HepG2 (cell line): Measurements from ENCODE around the gene C10orf67. TPM values are rescaled to one million over a fixed set of nuclear protein-coding genes. Genes with fewer than 3 reads are reported as not detected.

Experiments
- FOXA1 ChIP-seq, 2 experiments: fragments of 450-650 bp in 1 of 2; sonication (generic) in 1 of 2; formaldehyde crosslinking in 1 of 2; IDR thresholded peaks; 2 replicates each; pipeline versions ENCODE4 v1.4.0 to v1.6.1; 2016 to 2020; ENCODE audit warnings: missing genetic modification reagents in 1 of 2
- GABPA ChIP-seq, 2 experiments: IDR thresholded peaks; 2 replicates each; pipeline ENCODE4 v1.6.1; 2011 to 2016; ENCODE audit warnings: low read depth in 2 of 2, low read length in 1 of 2, missing biosample characterization in 1 of 2, missing genetic modification characterization in 1 of 2
- JARID2 ChIP-seq: sonication (generic); formaldehyde crosslinking; IDR thresholded peaks from 2 replicates; pipeline ENCODE4 v1.8.1; 2023; ENCODE audit warnings: missing genetic modification reagents, inconsistent platforms; ENCODE audit not compliant: insufficient replicate concordance
- KAT2B ChIP-seq: fragments of 150-350 bp; IDR thresholded peaks from 2 replicates; pipeline ENCODE4 v1.6.1; 2014; ENCODE audit warnings: low read depth, low read length, borderline replicate concordance
- NFIB ChIP-seq: sonication (generic); formaldehyde crosslinking; IDR thresholded peaks from 2 replicates; pipeline ENCODE4 v1.9.0; 2021; ENCODE audit warnings: missing genetic modification reagents, mild to moderate bottlenecking, borderline replicate concordance
- PHF5A ChIP-seq: IDR thresholded peaks from one replicate; pipeline ENCODE4 v1.6.1; 2018; ENCODE audit warnings: low read depth, missing genetic modification reagents; ENCODE audit not compliant: unreplicated experiment
- SNAPC2 ChIP-seq: sonication (generic); formaldehyde crosslinking; IDR thresholded peaks from 2 replicates; pipeline ENCODE4 v1.8.1; 2022; ENCODE audit warnings: mild to moderate bottlenecking, missing genetic modification reagents
- SOX5 ChIP-seq: IDR thresholded peaks from 2 replicates; pipeline ENCODE4 v1.6.1; 2016; ENCODE audit warnings: borderline replicate concordance
- SRSF1 ChIP-seq: fragments of 200-400 bp; formaldehyde crosslinking; optimal IDR thresholded peaks from 2 replicates; pipeline ENCODE3; 2017; ENCODE audit warnings: mild to moderate bottlenecking, low read depth, low read length, moderate library complexity
- U2AF1 ChIP-seq: fragments of 200-400 bp; formaldehyde crosslinking; optimal IDR thresholded peaks from 2 replicates; pipeline ENCODE3; 2017; ENCODE audit warnings: mild to moderate bottlenecking, low read depth, low read length
- ZNF383 ChIP-seq: sonication (generic); formaldehyde crosslinking; IDR thresholded peaks from 2 replicates; pipeline ENCODE4 v1.4.0; 2020; ENCODE audit warnings: missing genetic modification reagents, mild to moderate bottlenecking, borderline replicate concordance
- ZNF607 ChIP-seq: sonication (generic); formaldehyde crosslinking; IDR thresholded peaks from 2 replicates; pipeline ENCODE4 v1.5.1; 2020; ENCODE audit warnings: missing genetic modification reagents, mild to moderate bottlenecking, borderline replicate concordance
- polyA plus RNA-seq, 8 experiments: library from polyadenylated mRNA; depleted of rRNA in 3 of 8; stranded (reverse) in 7 of 8; unstranded in 1 of 8; fragments of >200 nt; fragmentation: Illumina TruSeq in 4 of 8; extraction: Trizol in 4 of 8; gene quantifications; 2 replicates each; pipeline versions ENCODE4 v1.2.1 to v1.2.3, GENCODE V29; 2011 to 2016; ENCODE audit warnings: low read depth in 4 of 8, missing spikeins in 1 of 8, mixed read lengths in 1 of 8; ENCODE audit not compliant: insufficient read depth in 1 of 8
- total RNA-seq, 5 experiments: library from RNA; depleted of rRNA; stranded (reverse); fragments of >200 nt; fragmentation: Illumina TruSeq; extraction: Trizol; gene quantifications; 2 replicates each; pipeline ENCODE4 v1.2.3, GENCODE V29; 2016; ENCODE audit warnings: low read depth in 1 of 5
- TF ChIP-seq, protein P1 (sequence below): sonication (generic); formaldehyde crosslinking; IDR thresholded peaks from 2 replicates; pipeline ENCODE4 v1.5.1; 2020; ENCODE audit warnings: mild to moderate bottlenecking, missing genetic modification reagents, borderline replicate concordance
- TF ChIP-seq, protein P2 (sequence below): sonication (generic); formaldehyde crosslinking; IDR thresholded peaks from 2 replicates; pipeline ENCODE4 v1.8.0; 2022; ENCODE audit warnings: mild to moderate bottlenecking, missing genetic modification reagents, moderate library complexity
- TF ChIP-seq, protein P3 (sequence below): IDR thresholded peaks from 2 replicates; pipeline ENCODE4 v1.4.0; 2020; ENCODE audit warnings: mild to moderate bottlenecking, missing genetic modification reagents
- TF ChIP-seq, protein P4 (sequence below): sonication (generic); formaldehyde crosslinking; IDR thresholded peaks from 2 replicates; pipeline ENCODE4 v1.5.0; 2020; ENCODE audit warnings: missing genetic modification reagents
- TF ChIP-seq, protein P5 (sequence below), 2 experiments: fragments of 450-650 bp in 1 of 2; sonication (generic) in 1 of 2; formaldehyde crosslinking; IDR thresholded peaks; 2 replicates each; pipeline versions ENCODE4 v1.5.0 to v1.8.0; 2020 to 2022; ENCODE audit warnings: mild to moderate bottlenecking in 1 of 2, missing genetic modification reagents in 1 of 2

C10orf67 gene
- total and polyA plus RNA-seq, 2 of the 13 experiments (the other 11 are each of a cell fraction or from before 2014, with no cell fraction given) = not detected

DNA sequence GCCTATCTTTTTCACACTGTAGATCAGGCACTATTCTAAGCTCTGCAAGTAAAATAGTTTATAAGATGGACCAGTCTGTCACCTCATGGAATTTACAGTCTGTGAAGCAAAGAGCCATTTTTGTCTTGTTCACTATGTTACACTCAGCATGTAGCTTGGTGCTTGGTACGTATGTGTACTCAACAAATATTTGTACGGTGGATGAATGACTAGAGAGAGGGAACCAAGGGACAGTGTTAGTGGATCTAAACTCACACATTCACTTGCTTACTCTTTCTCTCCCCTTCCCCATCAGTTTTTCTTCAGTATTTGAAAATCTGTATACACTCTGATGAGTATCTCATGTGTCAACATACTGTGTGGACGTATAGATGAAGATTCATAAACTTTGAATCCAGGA lies 106.6 kb downstream of the C10orf67 start (continued):
- TF ChIP-seq, protein P1, sequence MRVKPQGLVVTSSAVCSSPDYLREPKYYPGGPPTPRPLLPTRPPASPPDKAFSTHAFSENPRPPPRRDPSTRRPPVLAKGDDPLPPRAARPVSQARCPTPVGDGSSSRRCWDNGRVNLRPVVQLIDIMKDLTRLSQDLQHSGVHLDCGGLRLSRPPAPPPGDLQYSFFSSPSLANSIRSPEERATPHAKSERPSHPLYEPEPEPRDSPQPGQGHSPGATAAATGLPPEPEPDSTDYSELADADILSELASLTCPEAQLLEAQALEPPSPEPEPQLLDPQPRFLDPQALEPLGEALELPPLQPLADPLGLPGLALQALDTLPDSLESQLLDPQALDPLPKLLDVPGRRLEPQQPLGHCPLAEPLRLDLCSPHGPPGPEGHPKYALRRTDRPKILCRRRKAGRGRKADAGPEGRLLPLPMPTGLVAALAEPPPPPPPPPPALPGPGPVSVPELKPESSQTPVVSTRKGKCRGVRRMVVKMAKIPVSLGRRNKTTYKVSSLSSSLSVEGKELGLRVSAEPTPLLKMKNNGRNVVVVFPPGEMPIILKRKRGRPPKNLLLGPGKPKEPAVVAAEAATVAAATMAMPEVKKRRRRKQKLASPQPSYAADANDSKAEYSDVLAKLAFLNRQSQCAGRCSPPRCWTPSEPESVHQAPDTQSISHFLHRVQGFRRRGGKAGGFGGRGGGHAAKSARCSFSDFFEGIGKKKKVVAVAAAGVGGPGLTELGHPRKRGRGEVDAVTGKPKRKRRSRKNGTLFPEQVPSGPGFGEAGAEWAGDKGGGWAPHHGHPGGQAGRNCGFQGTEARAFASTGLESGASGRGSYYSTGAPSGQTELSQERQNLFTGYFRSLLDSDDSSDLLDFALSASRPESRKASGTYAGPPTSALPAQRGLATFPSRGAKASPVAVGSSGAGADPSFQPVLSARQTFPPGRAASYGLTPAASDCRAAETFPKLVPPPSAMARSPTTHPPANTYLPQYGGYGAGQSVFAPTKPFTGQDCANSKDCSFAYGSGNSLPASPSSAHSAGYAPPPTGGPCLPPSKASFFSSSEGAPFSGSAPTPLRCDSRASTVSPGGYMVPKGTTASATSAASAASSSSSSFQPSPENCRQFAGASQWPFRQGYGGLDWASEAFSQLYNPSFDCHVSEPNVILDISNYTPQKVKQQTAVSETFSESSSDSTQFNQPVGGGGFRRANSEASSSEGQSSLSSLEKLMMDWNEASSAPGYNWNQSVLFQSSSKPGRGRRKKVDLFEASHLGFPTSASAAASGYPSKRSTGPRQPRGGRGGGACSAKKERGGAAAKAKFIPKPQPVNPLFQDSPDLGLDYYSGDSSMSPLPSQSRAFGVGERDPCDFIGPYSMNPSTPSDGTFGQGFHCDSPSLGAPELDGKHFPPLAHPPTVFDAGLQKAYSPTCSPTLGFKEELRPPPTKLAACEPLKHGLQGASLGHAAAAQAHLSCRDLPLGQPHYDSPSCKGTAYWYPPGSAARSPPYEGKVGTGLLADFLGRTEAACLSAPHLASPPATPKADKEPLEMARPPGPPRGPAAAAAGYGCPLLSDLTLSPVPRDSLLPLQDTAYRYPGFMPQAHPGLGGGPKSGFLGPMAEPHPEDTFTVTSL (CRISPR knock-in tag) = peak; percentile 29; the same call in 1 of the 2 replicates
- no peak for TF ChIP-seq FOXA1 (IDR thresholded peaks at IDR 0.05)
- peak; percentile 56 for TF ChIP-seq FOXA1 (CRISPR knock-in tag; IDR thresholded peaks at IDR 0.05)
- peak; percentile 35; the same call in 1 of the 2 replicates for TF ChIP-seq SOX5 (CRISPR knock-in tag)
- TF ChIP-seq, protein P2, sequence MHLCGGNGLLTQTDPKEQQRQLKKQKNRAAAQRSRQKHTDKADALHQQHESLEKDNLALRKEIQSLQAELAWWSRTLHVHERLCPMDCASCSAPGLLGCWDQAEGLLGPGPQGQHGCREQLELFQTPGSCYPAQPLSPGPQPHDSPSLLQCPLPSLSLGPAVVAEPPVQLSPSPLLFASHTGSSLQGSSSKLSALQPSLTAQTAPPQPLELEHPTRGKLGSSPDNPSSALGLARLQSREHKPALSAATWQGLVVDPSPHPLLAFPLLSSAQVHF (CRISPR knock-in tag) = no peak
- TF ChIP-seq, protein P3, sequence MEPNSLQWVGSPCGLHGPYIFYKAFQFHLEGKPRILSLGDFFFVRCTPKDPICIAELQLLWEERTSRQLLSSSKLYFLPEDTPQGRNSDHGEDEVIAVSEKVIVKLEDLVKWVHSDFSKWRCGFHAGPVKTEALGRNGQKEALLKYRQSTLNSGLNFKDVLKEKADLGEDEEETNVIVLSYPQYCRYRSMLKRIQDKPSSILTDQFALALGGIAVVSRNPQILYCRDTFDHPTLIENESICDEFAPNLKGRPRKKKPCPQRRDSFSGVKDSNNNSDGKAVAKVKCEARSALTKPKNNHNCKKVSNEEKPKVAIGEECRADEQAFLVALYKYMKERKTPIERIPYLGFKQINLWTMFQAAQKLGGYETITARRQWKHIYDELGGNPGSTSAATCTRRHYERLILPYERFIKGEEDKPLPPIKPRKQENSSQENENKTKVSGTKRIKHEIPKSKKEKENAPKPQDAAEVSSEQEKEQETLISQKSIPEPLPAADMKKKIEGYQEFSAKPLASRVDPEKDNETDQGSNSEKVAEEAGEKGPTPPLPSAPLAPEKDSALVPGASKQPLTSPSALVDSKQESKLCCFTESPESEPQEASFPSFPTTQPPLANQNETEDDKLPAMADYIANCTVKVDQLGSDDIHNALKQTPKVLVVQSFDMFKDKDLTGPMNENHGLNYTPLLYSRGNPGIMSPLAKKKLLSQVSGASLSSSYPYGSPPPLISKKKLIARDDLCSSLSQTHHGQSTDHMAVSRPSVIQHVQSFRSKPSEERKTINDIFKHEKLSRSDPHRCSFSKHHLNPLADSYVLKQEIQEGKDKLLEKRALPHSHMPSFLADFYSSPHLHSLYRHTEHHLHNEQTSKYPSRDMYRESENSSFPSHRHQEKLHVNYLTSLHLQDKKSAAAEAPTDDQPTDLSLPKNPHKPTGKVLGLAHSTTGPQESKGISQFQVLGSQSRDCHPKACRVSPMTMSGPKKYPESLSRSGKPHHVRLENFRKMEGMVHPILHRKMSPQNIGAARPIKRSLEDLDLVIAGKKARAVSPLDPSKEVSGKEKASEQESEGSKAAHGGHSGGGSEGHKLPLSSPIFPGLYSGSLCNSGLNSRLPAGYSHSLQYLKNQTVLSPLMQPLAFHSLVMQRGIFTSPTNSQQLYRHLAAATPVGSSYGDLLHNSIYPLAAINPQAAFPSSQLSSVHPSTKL (CRISPR knock-in tag) = peak; percentile 60
- no peak for TF ChIP-seq ZNF383 (CRISPR knock-in tag)
- TF ChIP-seq, protein P4, sequence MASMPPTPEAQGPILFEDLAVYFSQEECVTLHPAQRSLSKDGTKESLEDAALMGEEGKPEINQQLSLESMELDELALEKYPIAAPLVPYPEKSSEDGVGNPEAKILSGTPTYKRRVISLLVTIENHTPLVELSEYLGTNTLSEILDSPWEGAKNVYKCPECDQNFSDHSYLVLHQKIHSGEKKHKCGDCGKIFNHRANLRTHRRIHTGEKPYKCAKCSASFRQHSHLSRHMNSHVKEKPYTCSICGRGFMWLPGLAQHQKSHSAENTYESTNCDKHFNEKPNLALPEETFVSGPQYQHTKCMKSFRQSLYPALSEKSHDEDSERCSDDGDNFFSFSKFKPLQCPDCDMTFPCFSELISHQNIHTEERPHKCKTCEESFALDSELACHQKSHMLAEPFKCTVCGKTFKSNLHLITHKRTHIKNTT = no peak
- TF ChIP-seq NFIB (CRISPR knock-in tag) = no peak
- TF ChIP-seq JARID2 (CRISPR knock-in tag) = no peak
- TF ChIP-seq KAT2B = no peak
- TF ChIP-seq SNAPC2 (CRISPR knock-in tag) = no peak
- TF ChIP-seq, protein P5, sequence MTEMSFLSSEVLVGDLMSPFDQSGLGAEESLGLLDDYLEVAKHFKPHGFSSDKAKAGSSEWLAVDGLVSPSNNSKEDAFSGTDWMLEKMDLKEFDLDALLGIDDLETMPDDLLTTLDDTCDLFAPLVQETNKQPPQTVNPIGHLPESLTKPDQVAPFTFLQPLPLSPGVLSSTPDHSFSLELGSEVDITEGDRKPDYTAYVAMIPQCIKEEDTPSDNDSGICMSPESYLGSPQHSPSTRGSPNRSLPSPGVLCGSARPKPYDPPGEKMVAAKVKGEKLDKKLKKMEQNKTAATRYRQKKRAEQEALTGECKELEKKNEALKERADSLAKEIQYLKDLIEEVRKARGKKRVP (CRISPR knock-in tag; IDR thresholded peaks at IDR 0.05) = no peak
- TF ChIP-seq U2AF1 = no peak
- no peak for TF ChIP-seq GABPA (IDR thresholded peaks at IDR 0.05; ENCODE audit: low read depth, low read length)
- TF ChIP-seq GABPA (CRISPR knock-in tag; IDR thresholded peaks at IDR 0.05; ENCODE audit: low read depth) = no peak
- TF ChIP-seq SRSF1 = no peak
- TF ChIP-seq ZNF607 (CRISPR knock-in tag) = no peak
- TF ChIP-seq PHF5A (CRISPR knock-in tag) = no peak
